SK-N-SH (cell line): Measurements from ENCODE around the gene TBC1D30. TPM values are rescaled to one million over a fixed set of nuclear protein-coding genes. Genes with fewer than 3 reads are reported as not detected.

Source experiments
- CTCF ChIA-PET: fragments of 300-600, 350-600 bp; formaldehyde crosslinking; extraction: SDS; loops from one replicate; lab custom pipeline; 2021; lab: Yijun Ruan, JAX
- POLR2A ChIA-PET: fragments of 350-600 bp; sonication (Branson Sonifier 250); formaldehyde crosslinking; extraction: SDS; loops from one replicate; lab custom pipeline; 2020; ENCODE audit warnings: antibody characterized with exemption, inconsistent platforms; lab: Yijun Ruan, JAX
- DNase-seq: peaks from one replicate; pipeline ENCODE4 v3.0.0; 2012
- H2AFZ ChIP-seq: fragments of 200-600 bp; sonication (generic); 2 replicates; pipeline ENCODE4 v1.8.1; 2016; ENCODE audit warnings: antibody characterized with exemption, mild to moderate bottlenecking, low read depth
- H3F3A ChIP-seq: fragments of 200-600 bp; sonication (generic); replicated peaks from 2 replicates; pipeline ENCODE3; 2016; ENCODE audit warnings: antibody characterized with exemption, mild to moderate bottlenecking; ENCODE audit not compliant: insufficient read depth
- H3K27ac ChIP-seq, 2 experiments: fragments of 200-500 bp in 1 of 2; fragments of 200-600 bp in 1 of 2; sonication (Bioruptor generic) in 1 of 2; sonication (generic), shearing (Covaris generic) in 1 of 2; 2 replicates each; pipeline versions ENCODE4 v1.5.1 to v1.6.1; 2014 to 2016; ENCODE audit warnings: low read depth in 2 of 2, inconsistent platforms in 1 of 2, low read length in 1 of 2, mild to moderate bottlenecking in 1 of 2, mixed read lengths in 1 of 2
- H3K27me3 ChIP-seq: fragments of 200-600 bp; sonication (generic), shearing (Covaris generic); 2 replicates; pipeline ENCODE4 v1.6.1; 2016; ENCODE audit warnings: mixed run types; ENCODE audit not compliant: insufficient read depth
- H3K36me3 ChIP-seq, 2 experiments: fragments of 200-500 bp in 1 of 2; fragments of 200-600 bp in 1 of 2; sonication (Bioruptor generic) in 1 of 2; sonication (generic) in 1 of 2; replicated peaks in 1 of 2; 2 replicates each; pipeline versions ENCODE3 to v1.5.1; 2014 to 2016; ENCODE audit warnings: low read length in 1 of 2, mild to moderate bottlenecking in 1 of 2; ENCODE audit not compliant: insufficient read depth in 2 of 2, control insufficient read depth in 1 of 2
- H3K4me1 ChIP-seq, 2 experiments: fragments of 200-500 bp in 1 of 2; fragments of 200-600 bp in 1 of 2; sonication (Bioruptor generic) in 1 of 2; sonication (generic), shearing (Covaris generic) in 1 of 2; 2 replicates each; pipeline versions ENCODE4 v1.5.1 to v1.6.1; 2014 to 2016; ENCODE audit warnings: low read depth in 1 of 2, low read length in 1 of 2, mixed run types in 1 of 2; ENCODE audit not compliant: insufficient read depth in 2 of 2, control insufficient read depth in 1 of 2
- H3K4me2 ChIP-seq: fragments of 200-600 bp; sonication (generic), shearing (Covaris generic); 2 replicates; pipeline ENCODE4 v1.6.1; 2017; ENCODE audit warnings: mixed run types
- H3K4me3 ChIP-seq, 2 experiments: fragments of 200-500 bp in 1 of 2; fragments of 200-600 bp in 1 of 2; sonication (Bioruptor generic) in 1 of 2; sonication (generic), shearing (Covaris generic) in 1 of 2; 2 replicates each; pipeline versions ENCODE4 v1.5.1 to v1.8.1; 2014 to 2016; ENCODE audit warnings: low read depth in 2 of 2, inconsistent platforms in 1 of 2, low read length in 1 of 2, mild to moderate bottlenecking in 1 of 2, mixed read lengths in 1 of 2, moderate library complexity in 1 of 2
- H3K79me2 ChIP-seq: fragments of 200-600 bp; sonication (generic); 2 replicates; pipeline ENCODE4 v1.8.1; 2017; ENCODE audit warnings: mild to moderate bottlenecking; ENCODE audit not compliant: insufficient read depth
- H3K9ac ChIP-seq: fragments of 200-600 bp; sonication (generic); 2 replicates; pipeline ENCODE4 v1.6.1; 2017; ENCODE audit warnings: mixed run types
- H3K9me2 ChIP-seq: fragments of 200-600 bp; sonication (generic); 2 replicates; pipeline ENCODE4 v1.6.1; 2017; ENCODE audit warnings: mixed run types
- H3K9me3 ChIP-seq: fragments of 200-600 bp; sonication (generic); 2 replicates; pipeline ENCODE4 v1.6.1; 2017; ENCODE audit warnings: mixed run types, mild to moderate bottlenecking, moderate library complexity
- H4K20me1 ChIP-seq: fragments of 200-600 bp; sonication (generic); 2 replicates; pipeline ENCODE4 v1.6.1; 2017; ENCODE audit warnings: mild to moderate bottlenecking, mixed run types; ENCODE audit not compliant: insufficient read depth
- ELF1 ChIP-seq: IDR thresholded peaks from 2 replicates; pipeline ENCODE4 v1.4.0; 2012
- EP300 ChIP-seq, 2 experiments: IDR thresholded peaks; 2 replicates each; pipeline versions ENCODE4 v1.4.0 to v1.6.1; 2012; ENCODE audit warnings: borderline replicate concordance in 1 of 2, low read depth in 1 of 2, low read length in 1 of 2
- EZH2phosphoT487 ChIP-seq: fragments of 200-600 bp; sonication (generic); IDR thresholded peaks from 2 replicates; pipeline ENCODE4 v1.6.1; 2017; ENCODE audit warnings: low read depth, mixed run types, mild to moderate bottlenecking, antibody characterized with exemption, moderate library complexity, borderline replicate concordance
- FOSL2 ChIP-seq: IDR thresholded peaks from 2 replicates; pipeline ENCODE4 v1.4.0; 2012; ENCODE audit warnings: low read depth, mild to moderate bottlenecking, moderate library complexity, borderline replicate concordance
- MXI1 ChIP-seq: IDR thresholded peaks from 2 replicates; pipeline ENCODE4 v1.6.1; 2012; ENCODE audit warnings: mild to moderate bottlenecking, low read depth, low read length, improper control_type of control experiment
- NFIC ChIP-seq: IDR thresholded peaks from 2 replicates; pipeline ENCODE4 v1.4.0; 2012; ENCODE audit warnings: borderline replicate concordance
- PBX3 ChIP-seq: IDR thresholded peaks from 2 replicates; pipeline ENCODE4; 2012
- RCOR1 ChIP-seq: fragments of 150-350 bp; IDR thresholded peaks from 2 replicates; pipeline ENCODE4 v1.6.1; 2017; ENCODE audit warnings: antibody characterized with exemption, low read length
- RFX5 ChIP-seq: IDR thresholded peaks from 2 replicates; pipeline ENCODE4 v1.6.1; 2012; ENCODE audit warnings: mild to moderate bottlenecking, improper control_type of control experiment, low read length
- RXRA ChIP-seq: IDR thresholded peaks from 2 replicates; pipeline ENCODE4 v1.4.0; 2012; ENCODE audit warnings: low read depth, mild to moderate bottlenecking, borderline replicate concordance
- SMC3 ChIP-seq: IDR thresholded peaks from 2 replicates; pipeline ENCODE4 v1.6.1; 2012; ENCODE audit warnings: low read depth, low read length, improper control_type of control experiment
- TCF12 ChIP-seq: IDR thresholded peaks from 2 replicates; pipeline ENCODE4 v1.4.0; 2012
- USF1 ChIP-seq: IDR thresholded peaks from 2 replicates; pipeline ENCODE4 v1.4.0; 2012; ENCODE audit warnings: low read depth, borderline replicate concordance
- WGBS: methylation state at CpG from one replicate; pipeline ENCODE4 v1.1.6; 2017; ENCODE audit warnings: low lambda C conversion rate; 5-methylcytosine and 5-hydroxymethylcytosine counted together
- polyA plus RNA-seq, 3 experiments: library from polyadenylated mRNA; depleted of rRNA; stranded (reverse); fragments of >200 nt; gene quantifications; 2 replicates each; pipeline ENCODE4 v1.2.3, GENCODE V29; 2012
- TF ChIP-seq, protein P1 (sequence below): fragments of 150-350 bp; IDR thresholded peaks from 2 replicates; pipeline ENCODE4 v1.6.1; 2017; ENCODE audit warnings: antibody characterized with exemption, low read length, low read depth, borderline replicate concordance

TBC1D30 gene
- polyA plus RNA-seq, 1 of the 3 experiments (the other 2 are of a cell fraction): 0.23 TPM

DNA sequence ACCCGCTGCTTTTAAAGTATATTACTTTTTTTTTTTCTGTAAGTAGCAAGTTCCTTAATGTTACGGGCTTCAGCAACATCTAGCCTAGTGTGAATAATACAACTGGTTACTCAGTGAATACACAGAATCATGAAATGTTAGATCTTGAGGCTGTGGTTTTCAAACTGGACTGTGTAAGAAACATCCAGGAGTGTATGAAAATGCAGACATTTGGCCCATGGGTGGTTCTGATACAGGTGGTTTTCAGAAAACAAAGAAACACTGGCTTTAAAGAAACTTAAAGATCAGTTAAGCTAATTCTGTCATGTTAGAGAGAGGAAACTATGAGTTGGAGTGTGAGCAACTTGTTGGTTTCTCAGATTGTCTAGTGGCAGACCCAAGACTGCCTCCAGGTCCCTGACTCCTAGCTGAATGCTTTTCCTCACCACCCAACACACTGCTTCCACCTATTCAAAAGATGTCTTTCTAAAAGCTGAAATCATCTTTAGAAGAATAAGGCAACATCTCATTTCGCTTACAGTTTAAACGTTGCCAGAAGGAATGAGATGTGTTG lies 36.1 kb downstream of the TBC1D30 start:
- POLR2A ChIA-PET: no interaction called here
- TF ChIP-seq EP300 (IDR thresholded peaks at IDR 0.05; ENCODE audit: borderline replicate concordance in 1 of 2, low read depth in 1 of 2, low read length in 1 of 2) (no peak), RXRA (no peak), NFIC (no peak), USF1 (no peak), FOSL2 (no peak), SMC3 (no peak), MXI1 (no peak)
- TF ChIP-seq, protein P1, sequence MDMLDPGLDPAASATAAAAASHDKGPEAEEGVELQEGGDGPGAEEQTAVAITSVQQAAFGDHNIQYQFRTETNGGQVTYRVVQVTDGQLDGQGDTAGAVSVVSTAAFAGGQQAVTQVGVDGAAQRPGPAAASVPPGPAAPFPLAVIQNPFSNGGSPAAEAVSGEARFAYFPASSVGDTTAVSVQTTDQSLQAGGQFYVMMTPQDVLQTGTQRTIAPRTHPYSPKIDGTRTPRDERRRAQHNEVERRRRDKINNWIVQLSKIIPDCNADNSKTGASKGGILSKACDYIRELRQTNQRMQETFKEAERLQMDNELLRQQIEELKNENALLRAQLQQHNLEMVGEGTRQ: no peak
- CTCF ChIA-PET: no interaction called here

DNA sequence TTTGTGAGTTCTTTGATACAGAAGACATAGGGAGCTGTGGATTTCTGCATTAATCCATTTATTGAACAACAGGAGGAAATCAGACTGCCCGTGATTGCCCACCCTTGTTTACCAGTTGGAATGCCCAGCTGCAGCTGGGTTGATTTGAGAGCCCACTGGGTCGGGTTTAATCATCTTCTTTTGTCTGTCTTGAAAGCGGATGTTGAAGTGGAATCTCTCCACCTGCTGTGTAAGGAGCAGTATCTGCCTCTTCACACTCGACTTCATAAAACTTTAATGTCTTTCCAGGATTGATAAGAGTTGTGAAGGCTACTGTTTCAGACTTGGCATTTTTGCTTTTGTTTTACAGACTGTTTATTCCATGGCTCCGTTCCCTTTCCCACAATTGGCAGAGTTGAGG lies 39.9 kb downstream of the TBC1D30 start:
- no peak overlapping the region for H2AFZ ChIP-seq
- H3K4me2 ChIP-seq: no peak overlapping the region
- POLR2A ChIA-PET: no interaction called here
- no peak for DNase-seq
- CTCF ChIA-PET: interaction anchor here (1.2 kb wide), 1 partner anchor 21 kb away, joined by 3 read pairs; no protein-coding TSS in a partner anchor
- H3K36me3 ChIP-seq: no peaks in the 10 kb centered on the region
- H3F3A ChIP-seq: no peaks in the 10 kb centered on the region
- H4K20me1 ChIP-seq: no peaks in the 10 kb centered on the region
- H3K79me2 ChIP-seq: no peaks in the 10 kb centered on the region
- H3K9me2 ChIP-seq: no peaks in the 10 kb centered on the region
- H3K27me3 ChIP-seq: peaks cover 23% of the 10 kb centered on the region; the same call in 1 of the 2 replicates
- no peak overlapping the region for H3K4me3 ChIP-seq
- no peak overlapping the region for H3K9ac ChIP-seq
- TF ChIP-seq RCOR1 (no peak), RFX5 (no peak), SMC3 (no peak), PBX3 (no peak), MXI1 (no peak), TCF12 (no peak), EZH2phosphoT487 (no peak), ELF1 (no peak), FOSL2 (no peak)
- WGBS: 20% methylated on average over 5 of the region's 5 CpGs
- no peak overlapping the region for H3K27ac ChIP-seq
- no peaks in the 10 kb centered on the region for H3K9me3 ChIP-seq
- H3K4me1 ChIP-seq: no peaks in the 10 kb centered on the region

More for the DNA sequence above, 36.1 kb downstream of the TBC1D30 start:
- Histone ChIP-seq H3K4me3 (no peak overlapping the region), H3K27me3 (peaks cover 23% of the 10 kb centered on the region; the same call in 1 of the 2 replicates), H3F3A (no peaks in the 10 kb centered on the region), H3K79me2 (no peaks in the 10 kb centered on the region), H3K9ac (no peak overlapping the region), H2AFZ (no peak overlapping the region), H4K20me1 (no peaks in the 10 kb centered on the region), H3K27ac (no peak overlapping the region), H3K36me3 (no peaks in the 10 kb centered on the region), H3K9me3 (no peaks in the 10 kb centered on the region), H3K4me1 (no peaks in the 10 kb centered on the region), H3K9me2 (no peaks in the 10 kb centered on the region), H3K4me2 (no peak overlapping the region)
- no peak for DNase-seq
- 37% methylated on average over 4 of the region's 4 CpGs for WGBS
